Fibroblast of skin of left biceps (primary cell): ENCODE results near the gene EBF4.
"Not testable (repeated sequence)": the region's sequence is repeated elsewhere in the genome, so short reads cannot be mapped to it uniquely, and the experiment has no call there.

Experiments
- DNase-seq, 2 experiments: peaks; one replicate each; pipeline ENCODE4 v3.0.0-alpha.2; 2013; ENCODE audit warnings: low read depth in 2 of 2

EBF4 gene

GRCh38 chr20:2757969-2758368 is 65.4 kb downstream of the EBF4 start:
- no peak for DNase-seq

DNA sequence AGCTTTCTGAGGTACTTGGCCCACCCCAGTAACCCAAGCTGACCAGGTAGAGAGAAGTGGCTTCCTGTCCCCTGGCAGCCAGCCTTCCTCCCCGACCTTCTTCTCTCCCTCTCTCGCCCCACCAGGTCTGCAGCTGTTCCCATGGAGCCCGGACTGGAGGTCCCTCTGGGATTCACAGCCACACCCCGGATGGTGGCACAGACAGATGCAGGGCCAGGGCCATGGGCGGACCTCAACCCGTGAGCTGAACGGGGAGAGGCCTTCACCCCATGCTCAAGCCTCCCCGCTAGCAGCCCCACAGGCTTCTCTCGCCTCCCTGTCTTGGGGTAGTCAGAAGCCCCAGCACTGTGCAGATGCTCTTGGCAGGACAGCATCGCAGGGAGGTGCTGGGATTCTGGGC is 66.6 kb downstream of the EBF4 start:
- no peak for DNase-seq

GRCh38 chr20:2759603-2760296 is 67.2 kb downstream of the EBF4 start:
- no peak for DNase-seq

- DNase-seq: no peak
Measured at GRCh38 chr20:2760297-2760951, 67.8 kb downstream of the EBF4 start.

- DNase-seq: no peak
Measured at GRCh38 chr20:2760952-2761305, 68.3 kb downstream of the EBF4 start.

- no peak for DNase-seq
Measured at GRCh38 chr20:2761885-2762284, 69.3 kb downstream of the EBF4 start.

GRCh38 chr20:2762578-2763131 is 70.1 kb downstream of the EBF4 start:
- no peak for DNase-seq

DNA sequence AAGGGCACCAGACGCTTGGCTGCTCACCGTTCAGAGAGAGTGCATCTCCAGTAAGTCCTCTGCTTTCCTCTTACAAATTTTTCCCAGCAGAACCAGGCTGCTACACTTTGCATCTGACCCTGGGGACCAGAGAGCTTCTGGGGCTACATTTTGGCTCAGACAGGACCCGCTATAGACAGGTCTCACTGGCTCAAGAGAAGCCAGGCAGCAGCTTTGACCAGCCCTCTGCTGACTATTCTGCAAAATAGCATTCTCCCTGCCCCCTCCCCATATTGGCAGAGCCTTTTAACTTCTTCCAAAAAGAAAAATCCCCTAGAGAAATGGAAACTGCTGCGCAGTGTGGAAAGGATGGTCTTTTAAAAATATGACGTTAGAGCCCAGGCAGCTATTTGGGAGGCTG is 70.6 kb downstream of the EBF4 start:
- no peak for DNase-seq

DNA sequence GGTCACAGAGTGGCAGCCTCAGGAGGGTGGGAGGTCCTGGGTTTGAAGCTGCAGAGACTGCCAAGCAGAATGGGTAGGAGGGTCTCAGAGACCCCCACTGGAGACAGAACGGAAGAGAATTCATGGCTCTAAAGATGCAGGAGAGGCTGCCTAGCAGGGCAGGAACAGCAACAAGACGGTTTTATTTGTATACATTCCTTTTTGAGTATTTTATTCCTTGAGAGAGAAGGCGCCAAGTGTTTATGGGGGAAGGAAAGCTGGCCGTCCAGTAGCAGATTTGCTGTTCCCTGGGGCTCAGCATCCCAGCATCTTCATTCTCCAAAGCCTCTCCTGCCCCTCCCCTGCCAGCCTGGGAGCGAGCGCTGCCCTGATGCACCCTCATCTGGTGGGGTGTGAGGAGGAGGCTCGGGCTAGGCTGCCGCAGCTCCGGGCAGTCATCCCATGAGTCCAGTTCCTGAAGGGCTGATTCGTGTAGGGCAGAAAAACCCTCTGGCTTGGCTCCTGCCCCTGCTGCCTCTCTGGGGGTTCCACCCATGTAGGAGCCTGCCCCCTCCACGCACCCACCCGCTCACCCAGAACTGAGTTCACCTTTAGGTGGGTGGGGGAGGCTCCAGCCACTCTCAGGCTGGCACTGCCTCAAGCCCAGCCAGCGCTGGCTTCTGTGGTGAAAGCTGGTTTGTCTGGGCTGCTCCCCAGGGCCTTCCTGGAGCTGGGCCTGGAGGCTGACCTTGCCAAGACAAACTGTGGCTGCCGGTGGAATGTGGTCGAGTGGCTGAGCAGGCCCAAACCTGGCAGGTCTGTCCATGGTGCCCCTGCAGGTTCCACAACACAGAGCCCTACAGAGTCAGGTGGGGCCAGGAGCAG is 75.4 kb downstream of the EBF4 start:
- no peak for DNase-seq

GRCh38 chr20:2768632-2769015 is 76.0 kb downstream of the EBF4 start:
- no peak for DNase-seq

DNA sequence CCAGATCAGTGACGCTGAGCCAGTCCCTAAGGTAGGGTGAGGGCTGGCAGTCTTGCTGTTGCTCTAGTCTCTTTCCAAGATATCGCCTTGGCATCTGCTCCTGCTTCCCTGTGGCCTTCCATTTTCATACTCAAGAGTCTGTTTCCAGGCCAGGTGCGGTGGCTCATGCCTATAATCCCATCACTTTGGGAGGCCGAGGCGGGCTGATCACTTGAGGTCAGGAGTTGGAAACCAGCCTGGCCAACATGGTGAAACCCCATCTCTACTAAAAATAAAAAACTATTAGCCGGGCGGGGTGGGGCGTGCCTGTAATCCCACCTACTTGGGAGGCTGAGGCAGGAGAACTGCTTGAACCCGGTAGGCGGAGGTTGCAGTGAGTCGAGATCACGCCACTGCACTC is 77.5 kb downstream of the EBF4 start:
- not testable (repeated sequence) for DNase-seq

DNA sequence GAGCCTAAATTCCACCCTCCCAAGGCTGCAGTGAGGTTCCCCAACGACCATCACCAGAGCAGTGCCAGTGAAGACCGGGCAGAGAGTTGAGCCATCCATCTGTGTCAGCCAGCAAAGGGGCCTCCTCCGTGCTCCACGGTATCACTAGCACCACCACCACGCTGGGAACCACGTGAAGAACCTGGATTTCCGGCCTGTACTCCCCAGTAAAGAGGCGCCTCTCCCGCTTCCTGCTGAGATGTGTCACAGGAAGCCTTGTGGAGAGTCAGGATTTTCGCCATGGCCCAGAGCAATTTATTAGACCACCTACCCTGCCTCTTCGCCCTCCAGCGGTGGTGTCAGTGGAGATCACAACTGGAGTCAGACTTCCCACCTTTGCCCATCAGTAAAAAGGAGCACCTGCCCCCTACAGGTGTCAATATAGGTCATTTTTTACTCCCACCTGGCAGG is 79.1 kb downstream of the EBF4 start:
- no peak for DNase-seq

DNA sequence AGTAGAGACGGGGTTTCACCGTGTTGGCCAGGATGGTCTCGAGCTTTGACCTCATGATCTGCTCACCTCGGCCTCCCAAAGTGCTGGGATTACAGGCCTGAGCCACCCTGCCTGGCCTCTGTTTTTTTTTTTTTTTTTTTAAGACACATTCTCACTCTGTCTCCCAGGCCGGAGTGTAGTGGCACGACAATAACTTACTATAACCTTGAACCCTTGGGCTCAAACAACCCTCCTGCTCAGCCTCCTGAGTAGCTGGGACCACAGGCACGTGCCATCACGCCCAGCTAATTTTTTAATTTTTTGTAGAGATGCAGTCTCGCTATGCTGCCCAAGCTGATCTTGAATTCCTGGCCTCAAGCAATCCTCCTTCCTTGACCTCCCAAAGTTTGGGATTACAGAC is 81.2 kb downstream of the EBF4 start:
- DNase-seq: no peak

DNA sequence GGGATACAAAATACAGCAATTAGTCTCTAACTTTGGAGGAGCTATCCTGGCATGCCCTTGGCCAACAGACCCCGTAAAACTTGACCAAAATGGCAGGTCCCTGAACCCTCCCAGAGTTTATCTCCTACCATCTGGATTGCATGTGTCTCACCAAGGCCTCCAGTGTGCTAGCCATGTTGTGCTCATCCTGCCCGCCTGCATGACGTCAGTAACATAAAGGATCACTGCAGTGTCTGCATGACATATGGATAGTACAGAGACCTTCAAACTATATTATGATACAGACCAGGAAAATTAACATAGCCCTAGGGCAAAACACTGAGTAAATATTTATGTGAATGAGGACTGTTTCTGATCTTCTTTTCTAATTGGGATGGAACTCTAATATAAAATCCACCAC is 82.6 kb downstream of the EBF4 start:
- no peak for DNase-seq

- no peak for DNase-seq
Measured at GRCh38 chr20:2778602-2779321, 86.2 kb downstream of the EBF4 start.

GRCh38 chr20:2780948-2781347 is 88.4 kb downstream of the EBF4 start:
- DNase-seq: no peak

- no peak for DNase-seq
Measured at GRCh38 chr20:2783908-2784566, 91.5 kb downstream of the EBF4 start.

DNA sequence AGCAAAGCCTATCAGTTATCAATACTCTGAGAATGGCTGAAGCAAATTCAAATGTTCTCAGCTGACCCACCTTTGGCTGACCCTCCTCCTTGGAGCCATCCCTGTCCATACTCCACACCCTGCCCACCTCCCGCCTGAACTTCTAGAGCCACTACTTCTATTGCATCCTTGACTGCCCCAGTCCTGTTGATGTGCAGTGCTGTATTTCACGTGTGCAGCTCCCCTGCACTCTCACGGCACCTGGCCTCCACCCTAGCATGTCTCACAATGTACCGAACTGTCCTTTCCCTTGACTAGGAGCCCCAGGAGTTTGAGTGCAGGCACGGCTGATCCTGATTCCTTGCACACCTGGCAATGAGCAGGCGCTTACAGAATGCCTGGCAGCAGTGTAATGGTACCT is 100.9 kb downstream of the EBF4 start:
- DNase-seq: no peak

DNA sequence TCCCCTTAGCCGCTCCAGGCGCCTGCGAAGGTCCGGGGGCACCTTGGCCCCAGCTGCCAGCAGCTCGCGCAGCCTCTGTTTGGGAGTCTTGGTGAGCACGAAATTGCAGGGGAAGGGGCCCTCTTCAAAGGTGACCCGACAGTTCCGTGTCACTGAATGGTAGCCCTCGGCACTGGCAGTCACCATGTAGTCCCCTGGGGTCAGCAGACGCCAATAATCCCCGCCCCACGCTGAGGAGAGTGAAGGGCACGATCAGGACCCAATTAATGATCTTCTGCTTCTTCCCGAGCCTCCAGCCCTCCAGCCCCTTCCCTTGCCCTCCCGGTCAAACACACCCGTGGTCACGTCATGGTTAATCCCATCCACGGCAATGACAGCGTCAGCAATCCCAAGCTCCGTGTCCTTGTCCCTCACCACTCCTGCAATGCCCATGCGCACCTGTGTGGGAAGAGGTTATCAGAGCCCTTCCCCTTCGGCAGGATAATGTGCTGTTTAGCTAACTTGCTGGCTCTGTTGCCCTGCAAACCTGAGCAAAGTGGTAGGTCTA is 101.7 kb downstream of the EBF4 start:
- DNase-seq: no peak

- DNase-seq: no peak
Measured at GRCh38 chr20:2794866-2795447, 102.4 kb downstream of the EBF4 start.

DNA sequence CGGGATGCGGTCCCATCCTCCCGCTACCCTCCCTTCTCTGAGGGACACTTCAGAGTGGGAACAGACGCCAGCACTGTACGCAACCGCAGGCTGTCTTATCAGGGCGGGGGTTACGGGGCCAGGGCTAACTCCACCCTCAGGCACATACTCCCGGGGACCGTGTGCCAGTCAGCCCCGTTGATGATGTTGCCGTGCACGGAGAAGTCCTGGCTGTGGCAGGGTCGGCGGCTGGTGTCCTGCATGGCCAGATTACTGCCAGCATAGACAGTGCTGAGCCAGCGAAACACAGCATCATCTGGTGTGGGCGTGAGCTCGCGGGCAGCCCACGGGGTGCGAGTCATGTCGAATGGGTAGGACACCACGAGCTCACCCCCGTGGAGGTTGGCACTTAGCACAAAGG is 102.9 kb downstream of the EBF4 start:
- no peak for DNase-seq
